ENCODE measurements around the gene SMIM14.

DNA sequence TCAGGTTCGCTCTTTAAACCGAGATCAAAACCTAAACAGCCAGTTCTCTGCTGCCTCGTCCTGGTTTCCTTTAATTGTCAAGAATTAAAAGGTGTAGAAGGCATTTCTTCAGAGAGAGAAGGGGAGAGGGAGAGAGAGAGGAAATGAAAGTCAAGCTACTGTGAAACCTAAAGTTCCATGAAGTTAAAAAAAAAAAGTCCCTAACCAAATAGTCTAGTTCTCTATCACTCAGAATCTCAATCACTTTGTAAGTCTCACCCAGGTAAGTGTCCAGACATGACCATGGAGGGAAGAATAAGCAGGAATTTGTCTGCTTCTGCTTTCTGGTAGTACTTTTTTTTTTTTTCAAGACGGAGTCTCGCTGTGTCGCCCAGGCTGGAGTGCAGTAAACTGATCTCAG lies 18.8 kb upstream of the SMIM14 start:
- TF ChIP-seq, protein P1, sequence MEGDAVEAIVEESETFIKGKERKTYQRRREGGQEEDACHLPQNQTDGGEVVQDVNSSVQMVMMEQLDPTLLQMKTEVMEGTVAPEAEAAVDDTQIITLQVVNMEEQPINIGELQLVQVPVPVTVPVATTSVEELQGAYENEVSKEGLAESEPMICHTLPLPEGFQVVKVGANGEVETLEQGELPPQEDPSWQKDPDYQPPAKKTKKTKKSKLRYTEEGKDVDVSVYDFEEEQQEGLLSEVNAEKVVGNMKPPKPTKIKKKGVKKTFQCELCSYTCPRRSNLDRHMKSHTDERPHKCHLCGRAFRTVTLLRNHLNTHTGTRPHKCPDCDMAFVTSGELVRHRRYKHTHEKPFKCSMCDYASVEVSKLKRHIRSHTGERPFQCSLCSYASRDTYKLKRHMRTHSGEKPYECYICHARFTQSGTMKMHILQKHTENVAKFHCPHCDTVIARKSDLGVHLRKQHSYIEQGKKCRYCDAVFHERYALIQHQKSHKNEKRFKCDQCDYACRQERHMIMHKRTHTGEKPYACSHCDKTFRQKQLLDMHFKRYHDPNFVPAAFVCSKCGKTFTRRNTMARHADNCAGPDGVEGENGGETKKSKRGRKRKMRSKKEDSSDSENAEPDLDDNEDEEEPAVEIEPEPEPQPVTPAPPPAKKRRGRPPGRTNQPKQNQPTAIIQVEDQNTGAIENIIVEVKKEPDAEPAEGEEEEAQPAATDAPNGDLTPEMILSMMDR (conservative IDR thresholded peaks at IDR 0.05 in 1 of 2, IDR thresholded peaks at IDR 0.05 in 1 of 2; ENCODE audit: extremely low read depth in 1 of 2, insufficient read depth in 1 of 2, low read depth in 1 of 2, low read length in 2 of 2), result no peak
- TF ChIP-seq EZH2 (IDR thresholded peaks at IDR 0.05; ENCODE audit: borderline replicate concordance, low read length), result no peak

Data from mammary epithelial cell (primary cell).